HTR-8/SVneo (cell line): ENCODE data around the gene ZNF485.

Experiments
- DNase-seq: peaks from one replicate; pipeline ENCODE4 v3.0.0; 2011; ENCODE audit warnings: low spot score, mixed read lengths; ENCODE audit not compliant: insufficient read length
- FAIRE-seq: peaks from 2 replicates; lab custom pipeline; 2011; peaks lifted over from hg19 to GRCh38; lab: Jason Lieb, UNC

ZNF485 gene

GRCh38 chr10:43665054-43665453 is 58.8 kb downstream of the ZNF485 start:
- no peak for FAIRE-seq
- DNase-seq: no peak

DNA sequence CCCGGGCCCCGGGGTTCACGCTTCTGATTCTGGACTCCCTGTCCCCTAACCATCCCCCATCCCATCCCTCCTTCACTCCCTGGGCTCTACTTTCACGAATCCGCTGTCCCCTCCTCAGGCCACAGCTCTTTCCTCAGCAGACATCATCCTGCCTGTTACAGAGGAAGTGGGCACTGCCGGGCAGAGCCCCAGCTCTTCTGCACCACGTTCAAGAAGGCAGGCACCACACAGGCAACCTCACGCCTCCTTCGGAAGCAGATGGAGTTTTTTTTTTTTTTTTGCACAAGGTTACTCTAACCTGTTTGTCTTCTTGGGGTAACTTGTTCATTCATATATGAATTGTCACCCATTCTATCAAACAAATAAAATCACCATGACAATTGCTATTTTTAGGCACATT is 60.3 kb downstream of the ZNF485 start:
- DNase-seq (no peak), FAIRE-seq (no peak)

GRCh38 chr10:43667317-43667731 is 61.1 kb downstream of the ZNF485 start:
- DNase-seq (no peak), FAIRE-seq (no peak)
